Left renal pelvis (tissue), 4 donors: ENCODE data around the gene SLC17A9. TPM values are rescaled to one million over a fixed set of nuclear protein-coding genes. Genes with fewer than 3 reads are reported as not detected.

Source experiments
- DNase-seq, 4 donors: peaks; one replicate each; pipeline ENCODE4 v3.0.0-alpha.2; 2013; ENCODE audit warnings: low read depth in 4 of 4, low spot score in 3 of 4
- polyA plus RNA-seq, 4 donors: library from polyadenylated mRNA; unstranded; fragments of 120-200 nt; gene quantifications; one replicate each; pipeline ENCODE4 v1.2.1, GENCODE V29; 2013; ENCODE audit not compliant: insufficient read length in 4 of 4

Gene SLC17A9
- polyA plus RNA-seq, 4 donors, result 1.1 to 2.5 (median 1.3) TPM

DNA sequence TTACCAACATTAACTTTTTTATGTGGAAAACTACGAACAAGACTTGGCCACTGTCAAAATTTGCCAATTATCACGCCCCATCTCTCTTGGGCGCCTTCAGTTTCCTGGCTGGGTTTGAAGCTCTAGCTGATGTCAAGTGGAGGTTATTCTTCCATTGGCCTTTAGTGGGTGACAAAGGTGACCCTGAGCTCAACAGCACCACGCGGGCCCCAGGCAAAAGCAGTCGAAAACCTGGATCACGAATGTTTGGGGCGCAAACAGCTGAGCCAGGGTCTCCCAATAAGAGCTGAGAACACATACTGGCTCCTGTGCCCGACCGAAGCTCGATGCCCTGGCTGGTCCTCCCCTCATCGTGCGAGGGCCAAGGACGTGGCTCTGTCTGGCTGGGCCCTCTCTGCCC, 26.8 kb downstream of the SLC17A9 start:
- DNase-seq, result no peak

DNA sequence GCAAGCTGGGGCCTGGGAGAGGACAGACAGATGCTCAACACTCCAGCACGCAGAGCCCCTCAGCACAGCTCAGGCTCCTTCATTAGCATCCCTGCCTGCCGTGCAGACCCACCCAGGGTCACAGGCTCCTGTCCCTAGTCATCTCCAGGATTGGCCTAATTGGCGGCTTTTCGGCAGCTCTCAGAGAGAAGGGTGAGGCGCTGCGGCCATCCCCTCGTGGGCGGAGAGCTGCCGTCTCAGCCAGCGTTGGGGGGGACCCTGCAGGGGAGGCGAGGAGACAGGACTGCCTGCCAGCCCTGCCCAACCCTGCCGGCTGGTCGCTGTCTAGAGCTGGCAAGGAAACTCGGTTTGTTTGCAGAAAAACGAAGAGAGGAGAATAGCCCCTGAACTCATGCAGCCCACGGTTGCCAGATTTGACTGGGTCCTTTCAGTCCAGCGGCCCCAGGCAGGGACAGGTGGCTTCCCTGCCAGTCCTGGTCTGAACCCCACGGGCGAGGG, 27.4 kb downstream of the SLC17A9 start:
- no peak for DNase-seq

DNA sequence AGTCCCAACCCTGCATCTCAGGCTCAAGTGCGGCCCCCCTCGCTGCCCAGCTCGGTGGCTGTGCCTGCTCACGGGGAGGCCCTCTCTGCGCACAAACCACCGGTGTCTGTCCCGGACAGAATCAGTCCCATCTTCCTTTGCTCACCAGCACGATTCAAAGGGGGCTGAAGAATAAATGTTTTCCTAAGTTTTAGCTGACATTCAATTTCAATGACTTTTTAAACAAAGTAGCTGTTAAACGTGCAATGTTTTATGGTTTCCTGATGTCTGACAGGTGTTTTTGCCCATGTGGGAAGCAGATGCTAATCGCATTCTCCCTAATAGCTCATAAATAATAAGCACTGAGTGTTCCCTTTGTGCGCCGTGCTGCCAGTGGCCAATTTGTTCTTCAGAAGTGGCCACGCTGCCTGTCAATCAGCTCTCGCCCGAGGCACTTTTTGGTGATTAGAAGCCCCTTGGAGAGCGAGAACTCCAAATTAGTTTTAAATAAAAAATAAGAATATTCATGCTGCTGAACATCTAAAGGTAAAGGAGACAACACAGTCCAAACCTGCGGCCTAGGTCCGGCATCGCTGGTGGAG, 28.0 kb downstream of the SLC17A9 start:
- no peak for DNase-seq

DNA sequence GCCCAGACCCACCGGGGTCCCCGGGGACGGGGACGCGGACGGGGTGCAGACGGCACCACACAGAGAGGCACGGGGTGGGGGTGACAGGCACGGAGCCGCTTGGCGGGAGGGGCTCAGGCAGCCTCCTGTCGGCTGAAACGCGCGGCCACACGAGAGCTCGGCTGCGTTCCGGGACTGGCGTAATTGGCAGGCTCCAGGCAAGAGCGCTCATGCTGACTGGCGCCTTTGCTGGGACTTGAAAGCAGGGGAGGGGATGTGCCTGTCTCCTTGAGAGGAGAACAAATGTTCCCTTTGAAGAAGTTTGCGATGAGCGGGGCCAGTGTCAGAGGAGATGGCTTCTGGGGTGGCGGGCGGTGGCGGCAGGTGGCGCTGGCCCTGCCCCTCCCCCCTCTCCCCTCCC, 28.5 kb downstream of the SLC17A9 start:
- no peak for DNase-seq

DNA sequence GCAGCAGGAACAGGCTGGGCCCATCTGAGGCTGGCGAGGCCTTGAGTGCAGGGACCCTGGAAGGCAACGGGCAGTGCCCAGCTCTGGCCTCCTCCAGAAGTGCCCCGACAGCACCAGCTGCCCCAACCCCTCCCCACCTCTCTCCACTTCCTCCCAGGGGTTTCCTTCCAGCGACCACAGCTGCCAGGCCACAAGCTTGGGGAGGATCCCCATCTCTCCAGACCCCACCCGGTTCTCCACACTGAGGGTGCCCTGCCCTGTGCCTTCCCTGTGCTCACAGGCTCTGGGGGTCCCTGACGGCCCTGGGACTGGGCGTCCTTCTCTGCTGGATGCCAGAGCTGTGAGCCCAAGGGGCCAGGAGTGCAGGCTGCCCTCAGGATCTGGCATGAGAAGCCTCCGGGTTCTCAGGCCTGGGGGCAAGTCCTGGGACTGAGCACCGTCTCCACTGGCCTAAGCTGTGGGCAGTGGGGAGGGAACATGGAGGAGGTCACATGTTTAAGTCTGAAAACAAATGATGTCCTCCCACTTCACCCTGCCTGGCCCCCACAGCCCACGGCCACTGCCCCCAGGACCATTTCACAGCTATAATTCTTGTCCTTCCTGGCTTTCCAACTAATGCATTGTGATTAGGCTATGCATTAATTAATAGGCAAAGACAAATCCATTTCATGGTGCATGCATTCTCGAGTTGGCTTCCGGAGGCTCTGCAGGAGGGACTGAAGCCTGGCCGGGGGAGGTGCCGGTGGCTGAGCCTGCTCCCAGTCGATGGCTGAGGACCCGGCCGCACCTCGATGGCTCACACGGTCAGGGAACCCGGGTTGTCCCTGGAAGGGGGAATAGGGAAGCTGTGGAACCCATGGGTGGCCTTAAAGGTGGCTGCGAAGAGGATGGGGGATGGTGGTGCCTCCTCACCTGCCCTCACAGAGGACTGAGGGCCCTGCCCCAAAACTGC, 29.9 kb downstream of the SLC17A9 start:
- DNase-seq, result no peak

DNA sequence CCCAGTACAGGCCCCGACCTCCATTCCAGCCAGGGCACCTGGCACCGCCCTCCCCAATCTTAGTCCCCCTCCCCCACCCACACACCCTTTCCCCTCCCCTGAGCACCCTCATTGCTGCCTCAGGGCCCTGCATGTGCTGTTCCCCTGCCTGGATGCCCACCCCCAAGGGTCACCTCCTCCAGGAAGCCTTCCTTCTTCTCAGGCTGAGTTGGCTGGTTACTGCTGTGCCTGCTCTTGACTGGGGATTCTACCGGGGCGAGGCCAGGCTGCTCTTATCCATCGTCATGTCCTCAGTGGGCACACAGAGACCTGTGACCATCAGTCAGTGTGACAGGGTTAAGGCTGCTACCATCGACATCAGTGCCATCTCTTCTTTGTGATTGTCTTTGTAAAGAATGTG, 30.7 kb downstream of the SLC17A9 start:
- no peak for DNase-seq

DNA sequence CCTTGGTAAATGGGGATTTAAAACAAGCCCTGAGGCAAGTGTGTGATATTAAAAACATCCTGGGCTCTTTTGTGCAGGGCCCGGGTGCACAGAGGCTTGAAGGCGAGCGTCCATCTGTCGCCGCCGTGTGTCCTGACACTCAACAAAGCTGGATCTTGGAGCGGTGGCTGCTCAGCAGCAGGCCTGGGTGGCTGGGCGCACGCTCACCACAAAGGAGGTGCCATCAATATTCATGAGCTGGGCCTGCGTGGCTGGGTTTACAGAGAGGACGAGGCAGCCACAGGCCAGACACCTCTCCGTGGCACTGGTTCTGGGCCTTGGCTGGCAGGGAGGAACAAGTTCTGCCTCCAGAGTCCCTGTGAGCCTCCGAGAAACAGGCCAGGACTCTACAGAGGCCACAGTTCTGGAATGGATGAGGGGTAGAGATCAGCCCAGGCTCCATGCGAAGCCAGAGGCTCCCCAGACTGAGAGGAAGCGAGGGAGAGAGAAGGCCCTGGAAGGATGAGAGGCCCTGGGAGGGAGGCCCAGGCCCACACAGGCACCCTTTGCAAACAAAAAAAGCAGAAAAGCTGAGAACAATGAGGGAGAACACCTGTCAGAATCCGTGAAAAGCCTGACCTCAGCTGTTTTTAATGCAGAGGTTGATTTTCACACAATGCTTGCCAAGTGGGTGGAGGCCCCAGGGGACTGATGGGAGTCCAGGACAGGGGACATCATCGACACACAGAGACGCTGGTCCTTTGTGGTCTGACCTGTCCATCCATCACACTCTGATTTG, 32.3 kb downstream of the SLC17A9 start:
- DNase-seq, result no peak

DNA sequence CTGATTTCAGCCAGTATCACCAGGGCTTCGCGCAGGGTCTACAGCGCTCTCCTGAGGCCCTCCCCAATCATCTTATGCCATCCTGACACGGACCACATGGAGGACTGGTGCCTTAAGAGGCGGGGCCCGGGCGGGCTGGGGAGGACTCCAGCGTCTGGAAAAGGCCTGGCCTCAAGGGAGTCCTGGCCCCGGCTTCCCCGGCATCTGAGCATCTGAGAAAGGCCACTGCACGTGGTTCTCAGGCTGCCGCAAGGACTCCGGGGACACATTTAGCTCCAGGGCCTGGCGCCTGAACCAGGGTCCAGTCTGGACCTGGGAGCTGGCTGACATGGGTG, 32.9 kb downstream of the SLC17A9 start:
- DNase-seq, result no peak

DNA sequence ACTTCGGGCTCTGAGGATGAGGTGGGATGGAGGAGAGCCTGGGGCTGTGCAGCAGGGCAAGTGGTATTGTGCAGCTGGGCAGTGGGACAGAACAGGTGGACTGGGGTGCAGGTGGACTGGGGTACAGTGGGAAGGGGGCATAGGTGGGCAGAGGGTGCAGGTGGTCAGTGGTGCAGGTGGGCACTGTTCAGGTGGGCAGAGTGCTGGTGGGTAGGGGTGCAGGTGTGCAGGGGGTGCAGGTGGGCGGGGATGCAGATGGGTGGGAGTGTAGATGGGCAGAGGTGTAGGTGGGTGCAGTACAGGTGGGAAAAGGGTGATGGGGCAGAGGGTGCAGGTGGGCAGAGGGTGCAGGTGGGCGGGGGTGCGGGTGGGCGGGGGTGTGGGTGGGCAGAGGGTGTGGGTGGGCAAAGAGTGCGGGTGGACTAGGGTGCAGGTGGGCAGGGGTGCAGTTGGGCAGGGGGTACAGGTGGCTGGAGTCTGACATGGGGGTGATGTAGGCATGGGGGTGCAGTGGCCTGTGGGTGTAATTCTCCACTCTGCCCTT, 33.8 kb downstream of the SLC17A9 start:
- DNase-seq, result no peak

DNA sequence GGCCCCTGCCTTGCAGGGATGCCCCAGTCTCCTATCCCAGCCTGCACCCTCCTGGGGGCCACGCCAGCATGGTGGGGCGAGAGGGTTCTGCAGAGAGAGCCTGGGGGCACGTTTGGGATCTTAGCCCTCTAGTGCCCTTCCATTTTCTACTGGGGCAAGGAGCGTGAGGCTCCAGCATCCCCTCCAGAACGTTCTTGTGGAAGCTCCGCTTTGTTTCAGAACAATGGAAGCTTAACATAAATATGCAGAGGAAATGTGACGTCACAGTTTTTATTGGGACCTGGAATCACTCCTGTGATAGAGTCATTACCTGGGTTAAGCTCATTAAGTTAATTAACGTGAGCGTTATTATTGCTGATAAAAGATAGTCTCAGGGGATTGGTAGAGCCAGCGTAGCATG, 34.6 kb downstream of the SLC17A9 start:
- no peak for DNase-seq

DNA sequence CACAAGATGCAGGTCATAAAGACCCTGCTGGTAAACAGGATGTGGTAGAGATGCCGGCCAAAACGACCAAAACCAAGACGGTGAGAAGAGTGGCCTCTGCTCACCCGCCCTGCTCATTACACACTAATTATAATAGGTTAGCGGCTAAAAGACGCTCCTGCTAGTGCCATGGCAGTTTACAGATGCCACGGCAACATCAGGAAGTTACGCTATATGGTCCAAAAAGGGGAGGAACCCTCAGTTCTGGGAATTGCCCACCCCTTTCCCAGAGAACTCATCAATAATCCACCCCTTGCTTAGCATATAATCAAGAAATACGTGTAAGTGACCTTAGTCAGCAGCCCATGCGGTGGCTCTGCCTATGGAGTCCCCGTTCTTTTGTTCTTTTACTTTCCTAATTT, 36.7 kb downstream of the SLC17A9 start:
- no peak for DNase-seq

DNA sequence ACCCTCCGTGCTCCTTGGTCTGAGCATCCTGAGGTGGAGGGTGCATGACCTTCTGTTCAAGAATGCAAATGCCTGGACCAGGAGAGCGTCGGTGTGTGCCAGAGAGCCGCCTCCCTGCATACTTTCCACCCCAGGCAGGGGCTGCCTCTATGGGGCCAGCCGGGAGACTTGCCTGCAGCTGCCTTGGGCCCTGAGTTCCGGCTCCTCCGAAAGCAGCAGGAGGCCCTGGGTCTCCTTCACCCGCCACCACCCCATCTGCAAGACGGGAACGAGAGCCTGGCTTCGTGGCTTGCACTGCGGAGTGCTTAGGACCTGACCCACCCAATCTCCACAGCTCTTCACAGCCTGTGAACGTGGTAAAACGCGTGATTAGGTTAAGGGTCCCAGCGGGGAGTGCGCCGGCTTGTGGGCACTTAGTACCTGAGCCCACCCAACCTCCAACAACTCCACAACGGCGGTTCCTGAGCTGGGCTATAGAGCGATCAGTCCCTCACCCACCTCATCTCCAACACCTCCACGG, 37.9 kb downstream of the SLC17A9 start:
- no peak for DNase-seq

DNA sequence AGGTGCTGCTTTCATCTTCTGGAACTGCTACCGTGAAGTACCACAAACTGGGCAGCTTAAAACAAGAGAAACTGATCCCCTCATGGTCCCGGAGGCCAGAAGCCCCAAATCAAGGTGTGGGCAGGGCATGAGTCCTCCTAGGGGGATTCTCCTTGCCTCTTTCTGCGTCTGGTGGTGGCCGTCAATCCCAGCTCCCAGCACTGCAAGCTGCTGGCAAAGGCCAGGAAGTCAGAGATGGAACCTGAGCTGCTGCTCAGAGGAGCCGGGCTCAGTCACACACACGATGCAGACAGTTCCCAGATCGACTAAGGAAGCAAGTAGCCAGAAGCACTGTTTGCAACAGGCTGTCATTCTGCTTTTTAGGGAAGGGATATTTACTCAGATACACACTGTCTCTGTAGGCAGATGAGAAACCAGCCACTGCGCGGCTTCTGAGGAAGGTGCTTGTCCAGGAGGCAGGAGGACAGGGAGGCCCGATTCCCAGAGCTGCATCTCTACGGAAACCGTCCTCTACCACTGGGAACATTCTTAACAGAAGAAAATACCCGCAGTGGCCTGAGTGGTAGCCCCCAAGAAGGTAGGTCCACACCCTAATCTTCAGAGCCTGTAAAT, 38.8 kb downstream of the SLC17A9 start:
- no peak for DNase-seq

DNA sequence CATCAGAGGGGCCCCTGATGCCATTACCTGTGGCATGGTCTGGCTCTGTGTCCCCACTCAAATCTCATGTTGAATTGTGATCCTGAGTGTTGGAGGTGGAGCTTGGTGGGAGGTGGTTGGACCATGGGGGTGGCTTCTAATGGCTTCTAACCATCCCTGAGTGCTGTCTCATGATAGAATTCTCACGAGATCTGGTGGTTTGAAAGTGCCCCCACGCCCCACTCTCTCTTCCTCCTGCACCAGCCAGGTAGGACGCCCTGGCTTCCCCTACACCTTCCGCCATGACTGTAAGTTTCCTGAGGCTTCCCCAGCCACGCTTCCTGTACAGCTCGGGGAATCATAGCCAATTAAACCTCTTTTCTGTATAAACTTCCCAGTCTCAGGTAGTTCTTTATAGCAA, 39.4 kb downstream of the SLC17A9 start:
- DNase-seq, result no peak

DNA sequence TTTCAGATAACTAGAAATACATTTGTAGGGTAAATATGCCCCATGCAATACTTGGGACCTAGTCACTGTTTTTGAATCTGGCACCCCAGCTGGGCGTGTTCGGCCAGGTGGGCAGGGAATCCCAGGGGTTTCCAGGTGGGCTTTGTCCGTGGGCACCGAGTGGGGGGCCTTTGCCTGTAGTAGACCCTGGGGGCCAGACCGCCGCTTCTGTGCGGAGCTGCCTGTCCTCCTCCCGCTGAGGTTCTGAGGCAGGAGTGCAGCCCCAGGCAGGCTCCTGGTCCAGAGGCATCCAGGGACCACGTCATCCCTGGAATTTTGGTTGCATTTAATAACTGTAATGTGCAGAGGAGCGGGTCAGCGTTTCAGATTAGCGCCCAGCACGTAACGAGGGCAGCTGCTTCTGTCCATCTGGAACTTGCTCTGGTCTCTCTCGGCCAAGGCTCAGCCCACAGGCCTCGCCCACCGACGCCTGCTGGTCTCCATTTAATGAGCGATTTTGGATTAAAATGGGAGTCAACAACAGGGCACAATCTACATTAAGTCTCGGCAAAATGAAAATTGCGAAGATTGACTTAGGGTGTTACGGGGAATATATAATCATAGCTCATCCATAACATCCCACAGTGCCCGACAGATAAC, 41.5 kb downstream of the SLC17A9 start:
- no peak for DNase-seq

DNA sequence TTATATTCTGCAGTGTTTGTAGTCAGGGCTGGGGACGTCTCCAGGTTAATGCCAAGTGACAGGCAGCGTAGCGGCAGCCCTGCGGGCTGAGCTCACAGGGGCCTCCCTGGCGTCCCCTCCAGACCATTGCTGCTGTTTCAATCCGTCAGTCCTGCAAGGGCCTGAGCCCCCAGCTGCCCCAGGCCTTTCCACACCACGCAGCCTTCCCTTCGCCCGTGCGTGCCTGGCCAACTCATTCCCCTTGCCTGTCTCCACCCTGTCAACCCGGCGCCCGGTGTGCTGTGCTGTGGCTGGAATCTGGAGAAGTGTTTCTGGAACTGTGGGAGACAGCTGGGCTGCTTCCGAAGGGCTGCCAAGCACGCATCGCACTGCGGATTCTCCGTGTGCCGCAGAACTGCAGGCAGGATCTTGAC, 42.4 kb downstream of the SLC17A9 start:
- no peak for DNase-seq

DNA sequence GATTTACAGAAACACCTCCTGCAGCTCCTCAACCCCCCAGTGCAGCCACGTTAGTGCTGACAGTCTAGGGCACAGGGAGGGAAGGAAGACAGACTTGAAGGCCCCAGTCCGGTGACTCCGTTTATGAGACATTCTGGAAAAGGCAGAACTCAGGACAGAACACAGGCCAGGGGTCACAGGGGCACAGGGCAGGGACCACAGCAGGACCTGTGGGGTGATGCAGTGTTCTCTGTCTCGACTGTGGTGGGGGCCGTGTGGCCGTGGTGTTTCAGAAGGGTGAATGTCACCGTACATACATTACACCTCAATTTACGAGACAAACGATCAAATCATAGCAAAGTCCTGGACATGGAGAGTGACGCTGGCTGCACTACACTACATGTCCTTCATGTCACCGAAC, 43.0 kb downstream of the SLC17A9 start:
- no peak for DNase-seq

DNA sequence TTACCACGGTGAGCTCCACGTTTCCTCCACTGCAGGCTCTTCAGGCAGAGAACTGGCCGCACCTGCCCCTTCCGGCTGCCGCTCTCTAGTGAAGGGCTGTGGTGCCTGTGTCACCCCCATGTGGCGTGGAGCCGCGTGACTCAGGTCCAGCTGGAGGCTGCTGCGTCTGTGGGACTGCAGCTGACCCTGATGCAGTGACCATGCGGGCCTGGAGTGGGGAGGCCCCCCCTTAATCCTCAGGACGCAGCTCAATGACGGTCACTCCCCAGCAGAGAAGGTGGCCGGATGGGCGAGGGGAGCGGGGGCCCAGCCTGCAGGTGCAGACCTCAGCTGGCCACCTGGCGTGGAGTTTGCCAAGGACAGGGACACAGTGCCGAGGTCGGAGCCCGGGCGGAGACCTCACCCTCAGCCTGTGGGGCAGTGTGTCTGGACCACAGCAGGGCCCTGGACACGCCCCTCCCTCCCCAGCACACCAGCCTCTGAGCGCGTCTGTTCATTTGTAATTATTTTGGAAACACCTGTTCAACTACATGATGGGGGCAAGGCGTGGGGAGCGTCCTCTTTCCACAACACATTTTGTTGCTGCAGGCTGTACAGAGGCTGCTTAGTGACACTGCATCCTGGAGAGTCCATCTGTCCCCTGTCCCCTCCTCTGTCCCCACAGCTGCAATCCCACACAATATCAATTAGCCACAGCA, 43.5 kb downstream of the SLC17A9 start:
- DNase-seq, result no peak

DNA sequence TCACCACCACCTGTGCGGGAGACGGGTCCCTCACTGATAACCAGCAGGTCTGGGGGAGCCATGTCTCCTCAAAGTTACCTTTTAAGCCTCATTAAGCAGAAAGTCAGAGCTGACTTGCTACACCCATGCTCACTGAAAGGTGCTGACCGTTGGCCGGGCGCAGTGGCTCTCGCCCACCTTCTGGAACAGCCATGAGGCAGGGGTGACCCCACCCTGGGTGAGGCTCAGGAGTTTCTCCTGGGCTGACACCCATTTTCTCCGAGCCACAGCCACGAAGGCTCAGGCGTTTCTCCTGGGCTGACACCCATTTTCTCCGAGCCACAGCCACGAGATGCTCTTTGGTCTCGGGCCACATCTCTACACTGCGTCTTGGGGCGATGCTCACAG, 44.1 kb downstream of the SLC17A9 start:
- DNase-seq, result no peak
